ENCODE results near the gene ATP11C.

Gene ATP11C

GRCh38 chrX:139815771-139816170 is 117.1 kb downstream of the ATP11C start:
- DNase-seq (no peak), ATAC-seq (ENCODE audit: insufficient read depth, low read depth) (no peak)
- TF ChIP-seq CTCF (IDR thresholded peaks at IDR 0.05; ENCODE audit: borderline replicate concordance, extremely low read depth, low read length, poor library complexity, severe bottlenecking) (no peak), EZH2 (IDR thresholded peaks at IDR 0.05; ENCODE audit: borderline replicate concordance, low read depth, low read length, severe bottlenecking) (no peak)
- no peaks in the 10 kb centered on the region for H4K20me1 ChIP-seq (ENCODE audit: insufficient read depth, low read length)
- no peaks in the 10 kb centered on the region for H3K79me2 ChIP-seq (ENCODE audit: insufficient read depth, low read length)
- H3K27me3 ChIP-seq (ENCODE audit: insufficient read depth, low read length, poor library complexity), result no peaks in the 10 kb centered on the region
- H3K4me1 ChIP-seq (ENCODE audit: insufficient read depth, low read length), result no peaks in the 10 kb centered on the region
- H3K9me3 ChIP-seq (ENCODE audit: insufficient read depth, low read length, severe bottlenecking), result no peaks in the 10 kb centered on the region
- no peak overlapping the region for H3K27ac ChIP-seq (ENCODE audit: low read length)
- no peak overlapping the region for H3K4me3 ChIP-seq (ENCODE audit: low read depth in 1 of 2, low read length in 2 of 2)
- no peak overlapping the region for H3K9ac ChIP-seq (ENCODE audit: low read depth, low read length)
- H2AFZ ChIP-seq (ENCODE audit: low read depth, low read length), result no peak overlapping the region
- H3K4me2 ChIP-seq (ENCODE audit: insufficient read depth, low read length), result no peak overlapping the region
- H3K36me3 ChIP-seq (ENCODE audit: insufficient read depth, low read length), result peaks cover 6% of the 10 kb centered on the region; the same call in 1 of the 2 replicates

- ATAC-seq (ENCODE audit: insufficient read depth, low read depth) (no peak), DNase-seq (no peak)
- H3K4me2 ChIP-seq (ENCODE audit: insufficient read depth, low read length), result no peak overlapping the region
- H3K27me3 ChIP-seq (ENCODE audit: insufficient read depth, low read length, poor library complexity), result no peaks in the 10 kb centered on the region
- H3K4me3 ChIP-seq (ENCODE audit: low read depth in 1 of 2, low read length in 2 of 2), result no peak overlapping the region
- H2AFZ ChIP-seq (ENCODE audit: low read depth, low read length), result no peak overlapping the region
- H3K36me3 ChIP-seq (ENCODE audit: insufficient read depth, low read length), result peaks cover 6% of the 10 kb centered on the region; the same call in 1 of the 2 replicates
- TF ChIP-seq EZH2 (IDR thresholded peaks at IDR 0.05; ENCODE audit: borderline replicate concordance, low read depth, low read length, severe bottlenecking) (no peak), CTCF (IDR thresholded peaks at IDR 0.05; ENCODE audit: borderline replicate concordance, extremely low read depth, low read length, poor library complexity, severe bottlenecking) (no peak)
- no peaks in the 10 kb centered on the region for H3K9me3 ChIP-seq (ENCODE audit: insufficient read depth, low read length, severe bottlenecking)
- no peak overlapping the region for H3K9ac ChIP-seq (ENCODE audit: low read depth, low read length)
- no peaks in the 10 kb centered on the region for H4K20me1 ChIP-seq (ENCODE audit: insufficient read depth, low read length)
- no peak overlapping the region for H3K27ac ChIP-seq (ENCODE audit: low read length)
- H3K4me1 ChIP-seq (ENCODE audit: insufficient read depth, low read length), result no peaks in the 10 kb centered on the region
- no peaks in the 10 kb centered on the region for H3K79me2 ChIP-seq (ENCODE audit: insufficient read depth, low read length)
Observed at GRCh38 chrX:139811942-139812629, 120.8 kb downstream of the ATP11C start.

GRCh38 chrX:139804482-139804881 is 128.4 kb downstream of the ATP11C start:
- H3K4me1 ChIP-seq (ENCODE audit: insufficient read depth, low read length), result no peaks in the 10 kb centered on the region
- H2AFZ ChIP-seq (ENCODE audit: low read depth, low read length), result no peak overlapping the region
- H3K9ac ChIP-seq (ENCODE audit: low read depth, low read length), result no peak overlapping the region
- ATAC-seq (ENCODE audit: insufficient read depth, low read depth) (no peak), DNase-seq (no peak)
- TF ChIP-seq EZH2 (IDR thresholded peaks at IDR 0.05; ENCODE audit: borderline replicate concordance, low read depth, low read length, severe bottlenecking), result no peak
- no peak for TF ChIP-seq CTCF (IDR thresholded peaks at IDR 0.05; ENCODE audit: borderline replicate concordance, extremely low read depth, low read length, poor library complexity, severe bottlenecking)
- H3K4me3 ChIP-seq (ENCODE audit: low read depth in 1 of 2, low read length in 2 of 2), result no peak overlapping the region
- H3K79me2 ChIP-seq (ENCODE audit: insufficient read depth, low read length), result no peaks in the 10 kb centered on the region
- H3K36me3 ChIP-seq (ENCODE audit: insufficient read depth, low read length), result peaks cover 16% of the 10 kb centered on the region; the same call in 1 of the 2 replicates
- no peaks in the 10 kb centered on the region for H4K20me1 ChIP-seq (ENCODE audit: insufficient read depth, low read length)
- H3K27ac ChIP-seq (ENCODE audit: low read length), result no peak overlapping the region
- no peak overlapping the region for H3K4me2 ChIP-seq (ENCODE audit: insufficient read depth, low read length)
- H3K27me3 ChIP-seq (ENCODE audit: insufficient read depth, low read length, poor library complexity), result no peaks in the 10 kb centered on the region
- H3K9me3 ChIP-seq (ENCODE audit: insufficient read depth, low read length, severe bottlenecking), result no peaks in the 10 kb centered on the region

Data from DND-41 (cell line).